AG09309 (cell line): ENCODE measurements around the gene SMIM20.

ENCODE experiments used
- DNase-seq: peaks from one replicate; pipeline ENCODE4 v3.0.0-alpha.2; 2010; ENCODE audit warnings: low read depth
- H3K4me3 ChIP-seq: 2 replicates; pipeline ENCODE4 v1.5.1; 2011; ENCODE audit warnings: mild to moderate bottlenecking, low read depth, low read length, moderate library complexity; ENCODE audit not compliant: control insufficient read depth
- CTCF ChIP-seq: IDR thresholded peaks from 2 replicates; pipeline ENCODE4 v1.5.1; 2011; ENCODE audit warnings: mild to moderate bottlenecking, low read depth, low read length, inconsistent platforms; ENCODE audit not compliant: insufficient read depth, control insufficient read depth; ENCODE audit errors: missing control alignments

Gene SMIM20

GRCh38 chr4:25972366-25972765 lies 58.3 kb downstream of the SMIM20 start:
- H3K4me3 ChIP-seq, result no peak overlapping the region
- no peak for TF ChIP-seq CTCF

DNA sequence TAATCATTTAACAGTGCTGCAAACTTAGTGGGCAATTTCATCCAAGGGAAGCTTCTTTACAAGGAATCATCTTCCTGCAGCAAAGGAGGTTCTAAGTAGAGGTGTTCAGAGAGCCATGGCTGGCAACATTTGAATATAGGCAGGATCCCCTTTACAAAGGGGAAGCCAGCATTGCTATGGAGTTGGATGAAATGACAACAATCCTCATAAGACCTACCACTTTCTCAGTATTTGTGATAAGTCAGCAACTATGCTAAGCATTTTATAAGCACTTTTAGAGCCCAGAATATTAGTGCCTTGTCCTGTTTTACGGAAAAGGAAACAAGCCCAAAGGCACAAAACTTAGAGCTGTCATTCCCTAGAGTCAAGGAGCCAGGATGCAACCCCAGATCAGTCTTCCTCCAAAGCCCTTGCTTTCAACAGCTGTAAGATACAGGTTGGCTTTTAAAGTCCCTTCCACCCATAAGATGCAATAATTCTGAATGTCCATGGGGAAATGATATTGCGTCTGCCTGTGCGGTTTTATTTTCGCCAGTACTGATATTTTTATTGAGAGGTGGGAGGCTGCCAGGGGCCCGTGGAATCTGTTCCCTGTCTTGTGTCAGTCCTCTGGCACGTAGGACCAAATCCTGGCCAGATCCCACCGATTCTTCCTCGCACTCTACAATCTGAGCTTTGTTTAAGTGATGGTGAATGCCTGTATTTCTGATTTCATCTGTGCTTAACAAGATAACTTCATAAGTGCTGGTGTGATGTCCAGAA lies 59.1 kb downstream of the SMIM20 start:
- DNase-seq, result no peak
- no peak for TF ChIP-seq CTCF
- no peak overlapping the region for H3K4me3 ChIP-seq

More at GRCh38 chr4:25972366-25972765, 58.3 kb downstream of the SMIM20 start:
- no peak for DNase-seq

GRCh38 chr4:25976780-25977179 lies 62.8 kb downstream of the SMIM20 start:
- no peak for DNase-seq
- TF ChIP-seq CTCF, result no peak
- H3K4me3 ChIP-seq, result no peak overlapping the region

- DNase-seq, result no peak
- TF ChIP-seq CTCF, result no peak
These were observed 63.6 kb downstream of the SMIM20 start for GRCh38 chr4:25977397-25978170.

GRCh38 chr4:25978327-25978726 lies 64.3 kb downstream of the SMIM20 start:
- no peak overlapping the region for H3K4me3 ChIP-seq
- TF ChIP-seq CTCF, result no peak
- no peak for DNase-seq

More at GRCh38 chr4:25977397-25978170, 63.6 kb downstream of the SMIM20 start:
- no peak overlapping the region for H3K4me3 ChIP-seq
